ENCODE measurements around the gene VAC14. TPM values are rescaled to one million over a fixed set of nuclear protein-coding genes. Genes with fewer than 3 reads are reported as not detected.

The VAC14 gene
- total RNA-seq, 1 experiment from 2014 or later, result 35.3 TPM

DNA sequence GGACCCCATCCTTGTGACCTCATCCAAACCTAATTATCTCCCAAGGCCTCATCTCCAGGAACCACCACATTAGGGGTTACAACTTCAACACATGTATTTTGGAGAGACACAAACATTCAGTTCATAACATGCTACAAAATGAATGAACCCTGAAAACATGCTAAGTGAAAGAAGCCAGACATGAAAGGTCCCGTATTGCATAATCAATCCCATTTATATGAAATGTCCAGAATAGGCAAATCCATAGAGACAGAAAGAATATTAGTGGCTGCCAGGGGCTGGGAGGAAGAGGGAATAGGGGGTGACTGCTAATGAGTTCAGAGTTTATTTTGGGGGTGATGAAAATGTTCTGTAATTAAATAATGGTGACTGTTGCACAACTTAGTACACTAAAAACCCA is 158.3 kb downstream of the VAC14 start:
- H3K79me2 ChIP-seq (ENCODE audit: insufficient read depth, low read length), result no peaks in the 10 kb centered on the region
- no TSS peak for BruUV-seq (replicated peaks)
- no peaks in the 10 kb centered on the region for H3K9me3 ChIP-seq (ENCODE audit: control insufficient read depth in 1 of 2, insufficient read depth in 1 of 2, low read depth in 1 of 2, low read length in 2 of 2)
- no peaks in the 10 kb centered on the region for H3K27me3 ChIP-seq (ENCODE audit: insufficient read depth, low read length)
- H4K20me1 ChIP-seq (ENCODE audit: insufficient read depth), result no peaks in the 10 kb centered on the region
- no peaks in the 10 kb centered on the region for H3K36me3 ChIP-seq (ENCODE audit: control insufficient read depth in 1 of 2, insufficient read depth in 2 of 2, low read length in 2 of 2)
- ATAC-seq (no peak), DNase-seq (ENCODE audit: low read depth, low spot score) (no peak)
- H3K4me2 ChIP-seq (ENCODE audit: low read length), result no peak overlapping the region
- no peak overlapping the region for H2AFZ ChIP-seq (ENCODE audit: low read depth, low read length, poor library complexity, severe bottlenecking)
- no peak overlapping the region for H3K4me3 ChIP-seq (replicated peaks in 1 of 2; ENCODE audit: low read depth in 1 of 2, low read length in 2 of 2)
- no peaks in the 10 kb centered on the region for H3K4me1 ChIP-seq (ENCODE audit: control insufficient read depth in 1 of 2, insufficient read depth in 2 of 2, low read length in 2 of 2)
- no peak overlapping the region for H3K9ac ChIP-seq (ENCODE audit: low read length)
- ChIA-PET CTCF (no interaction called here), RAD21 (ENCODE audit: low non-redundant PET in 1 of 2, low total read pairs in 2 of 2, uncharacterized antibody in 2 of 2, unreplicated experiment in 2 of 2) (no interaction called here), POLR2A (no interaction called here)
- H3K27ac ChIP-seq (ENCODE audit: low read depth, low read length), result no peak overlapping the region
- no peak for TF ChIP-seq TCF7L2 (IDR thresholded peaks at IDR 0.05; ENCODE audit: borderline replicate concordance, extremely low read depth, insufficient read depth, insufficient read length)
- TF ChIP-seq, protein P1, sequence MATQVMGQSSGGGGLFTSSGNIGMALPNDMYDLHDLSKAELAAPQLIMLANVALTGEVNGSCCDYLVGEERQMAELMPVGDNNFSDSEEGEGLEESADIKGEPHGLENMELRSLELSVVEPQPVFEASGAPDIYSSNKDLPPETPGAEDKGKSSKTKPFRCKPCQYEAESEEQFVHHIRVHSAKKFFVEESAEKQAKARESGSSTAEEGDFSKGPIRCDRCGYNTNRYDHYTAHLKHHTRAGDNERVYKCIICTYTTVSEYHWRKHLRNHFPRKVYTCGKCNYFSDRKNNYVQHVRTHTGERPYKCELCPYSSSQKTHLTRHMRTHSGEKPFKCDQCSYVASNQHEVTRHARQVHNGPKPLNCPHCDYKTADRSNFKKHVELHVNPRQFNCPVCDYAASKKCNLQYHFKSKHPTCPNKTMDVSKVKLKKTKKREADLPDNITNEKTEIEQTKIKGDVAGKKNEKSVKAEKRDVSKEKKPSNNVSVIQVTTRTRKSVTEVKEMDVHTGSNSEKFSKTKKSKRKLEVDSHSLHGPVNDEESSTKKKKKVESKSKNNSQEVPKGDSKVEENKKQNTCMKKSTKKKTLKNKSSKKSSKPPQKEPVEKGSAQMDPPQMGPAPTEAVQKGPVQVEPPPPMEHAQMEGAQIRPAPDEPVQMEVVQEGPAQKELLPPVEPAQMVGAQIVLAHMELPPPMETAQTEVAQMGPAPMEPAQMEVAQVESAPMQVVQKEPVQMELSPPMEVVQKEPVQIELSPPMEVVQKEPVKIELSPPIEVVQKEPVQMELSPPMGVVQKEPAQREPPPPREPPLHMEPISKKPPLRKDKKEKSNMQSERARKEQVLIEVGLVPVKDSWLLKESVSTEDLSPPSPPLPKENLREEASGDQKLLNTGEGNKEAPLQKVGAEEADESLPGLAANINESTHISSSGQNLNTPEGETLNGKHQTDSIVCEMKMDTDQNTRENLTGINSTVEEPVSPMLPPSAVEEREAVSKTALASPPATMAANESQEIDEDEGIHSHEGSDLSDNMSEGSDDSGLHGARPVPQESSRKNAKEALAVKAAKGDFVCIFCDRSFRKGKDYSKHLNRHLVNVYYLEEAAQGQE (IDR thresholded peaks at IDR 0.05; ENCODE audit: low read depth), result no peak
- TF ChIP-seq CBX3 (IDR thresholded peaks at IDR 0.05; ENCODE audit: low read depth), result no peak
- intact Hi-C loops (cut with micrococcal nuclease), result no loop called here
- no peaks in the 10 kb centered on the region for H3K9me2 ChIP-seq (ENCODE audit: insufficient read depth)

DNA sequence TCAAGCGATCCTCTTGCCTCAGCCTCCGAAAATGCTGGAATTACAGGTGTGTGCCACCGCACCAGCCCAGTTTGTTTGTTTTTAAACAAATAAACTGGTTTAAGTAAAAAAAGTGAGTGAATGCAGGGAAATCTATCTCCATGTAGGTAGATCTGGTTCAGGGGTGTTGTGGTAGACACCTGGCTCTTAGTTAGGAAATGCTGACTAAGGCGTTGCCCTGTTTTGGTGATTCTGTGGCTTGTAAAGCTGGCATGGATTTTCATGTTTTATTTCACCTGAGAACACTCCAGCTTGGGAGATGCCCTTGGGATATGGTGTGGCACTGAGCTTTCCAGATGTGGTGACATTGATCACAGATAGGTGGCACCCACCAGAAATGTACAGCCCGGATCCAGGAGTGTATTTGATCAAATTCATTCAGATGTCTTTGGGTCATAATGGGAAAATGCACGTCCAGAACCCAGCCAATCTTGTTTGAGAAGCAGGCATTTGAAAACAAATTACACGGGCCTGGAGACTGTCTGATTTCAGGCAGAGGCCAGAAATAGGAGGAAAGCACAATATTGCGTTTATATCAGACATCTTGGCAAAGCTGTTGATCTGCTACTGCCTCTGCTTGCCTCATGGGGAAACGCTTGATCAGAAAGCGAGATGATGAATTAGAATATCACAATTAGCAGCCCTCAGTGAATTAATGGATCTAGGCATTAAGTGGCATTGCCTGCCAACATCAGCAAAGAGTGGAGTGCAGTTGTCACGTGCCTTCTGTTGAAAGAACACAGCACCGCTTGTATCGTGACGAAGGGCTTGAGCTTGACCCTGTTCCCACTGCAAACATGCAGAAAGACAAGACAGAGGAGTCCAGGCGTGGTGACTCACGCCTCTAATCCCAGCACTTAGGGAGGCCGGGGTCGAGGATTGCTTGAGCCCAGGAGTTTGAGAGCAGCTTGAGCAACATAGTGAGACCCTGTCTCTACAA is 161.9 kb downstream of the VAC14 start:
- H3K4me1 ChIP-seq (ENCODE audit: control insufficient read depth in 1 of 2, insufficient read depth in 2 of 2, low read length in 2 of 2), result no peaks in the 10 kb centered on the region

More for the DNA sequence above, 161.9 kb downstream of the VAC14 start:
- no peak overlapping the region for H3K4me2 ChIP-seq (ENCODE audit: low read length)
- CTCF ChIA-PET, result no interaction called here
- no peak for DNase-seq (ENCODE audit: low read depth, low spot score)
- intact Hi-C loops (cut with micrococcal nuclease), result no loop called here
- no TSS peak for BruUV-seq (replicated peaks)
- POLR2A ChIA-PET, result no interaction called here
- H3K9me3 ChIP-seq (ENCODE audit: control insufficient read depth in 1 of 2, insufficient read depth in 1 of 2, low read depth in 1 of 2, low read length in 2 of 2), result no peaks in the 10 kb centered on the region
- H3K9ac ChIP-seq (ENCODE audit: low read length), result no peak overlapping the region
- no peak overlapping the region for H3K4me3 ChIP-seq (replicated peaks in 1 of 2; ENCODE audit: low read depth in 1 of 2, low read length in 2 of 2)
- H3K27me3 ChIP-seq (ENCODE audit: insufficient read depth, low read length), result no peaks in the 10 kb centered on the region
- RAD21 ChIA-PET (ENCODE audit: low non-redundant PET in 1 of 2, low total read pairs in 2 of 2, uncharacterized antibody in 2 of 2, unreplicated experiment in 2 of 2), result no interaction called here
- no peak overlapping the region for H2AFZ ChIP-seq (ENCODE audit: low read depth, low read length, poor library complexity, severe bottlenecking)
- TF ChIP-seq, protein P2, sequence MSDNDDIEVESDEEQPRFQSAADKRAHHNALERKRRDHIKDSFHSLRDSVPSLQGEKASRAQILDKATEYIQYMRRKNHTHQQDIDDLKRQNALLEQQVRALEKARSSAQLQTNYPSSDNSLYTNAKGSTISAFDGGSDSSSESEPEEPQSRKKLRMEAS (IDR thresholded peaks at IDR 0.05), result no peak
- TF ChIP-seq RAD21 (IDR thresholded peaks at IDR 0.05; ENCODE audit: low read depth), result peak; percentile 23; the same call in 1 of the 2 replicates
- TF ChIP-seq, protein P3, sequence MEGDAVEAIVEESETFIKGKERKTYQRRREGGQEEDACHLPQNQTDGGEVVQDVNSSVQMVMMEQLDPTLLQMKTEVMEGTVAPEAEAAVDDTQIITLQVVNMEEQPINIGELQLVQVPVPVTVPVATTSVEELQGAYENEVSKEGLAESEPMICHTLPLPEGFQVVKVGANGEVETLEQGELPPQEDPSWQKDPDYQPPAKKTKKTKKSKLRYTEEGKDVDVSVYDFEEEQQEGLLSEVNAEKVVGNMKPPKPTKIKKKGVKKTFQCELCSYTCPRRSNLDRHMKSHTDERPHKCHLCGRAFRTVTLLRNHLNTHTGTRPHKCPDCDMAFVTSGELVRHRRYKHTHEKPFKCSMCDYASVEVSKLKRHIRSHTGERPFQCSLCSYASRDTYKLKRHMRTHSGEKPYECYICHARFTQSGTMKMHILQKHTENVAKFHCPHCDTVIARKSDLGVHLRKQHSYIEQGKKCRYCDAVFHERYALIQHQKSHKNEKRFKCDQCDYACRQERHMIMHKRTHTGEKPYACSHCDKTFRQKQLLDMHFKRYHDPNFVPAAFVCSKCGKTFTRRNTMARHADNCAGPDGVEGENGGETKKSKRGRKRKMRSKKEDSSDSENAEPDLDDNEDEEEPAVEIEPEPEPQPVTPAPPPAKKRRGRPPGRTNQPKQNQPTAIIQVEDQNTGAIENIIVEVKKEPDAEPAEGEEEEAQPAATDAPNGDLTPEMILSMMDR (IDR thresholded peaks at IDR 0.05 in 2 of 3, conservative IDR thresholded peaks at IDR 0.05 in 1 of 3; ENCODE audit: borderline replicate concordance in 1 of 3, insufficient read depth in 1 of 3, low read depth in 2 of 3, low read length in 2 of 3), result peak in 2 of 3 experiments; percentile 26 to 42; a peak in 2 of 6 replicates
- no peaks in the 10 kb centered on the region for H3K9me2 ChIP-seq (ENCODE audit: insufficient read depth)
- no peaks in the 10 kb centered on the region for H4K20me1 ChIP-seq (ENCODE audit: insufficient read depth)
- no peak overlapping the region for H3K27ac ChIP-seq (ENCODE audit: low read depth, low read length)
- H3K79me2 ChIP-seq (ENCODE audit: insufficient read depth, low read length), result no peaks in the 10 kb centered on the region
- H3K36me3 ChIP-seq (ENCODE audit: control insufficient read depth in 1 of 2, insufficient read depth in 2 of 2, low read length in 2 of 2), result no peaks in the 10 kb centered on the region
- ATAC-seq, result peak; percentile 87
